Raji (cell line): ENCODE measurements around the gene NUP62.
A peak's percentile ranks its signal among the peaks of the same experiment; 100 is the strongest.

Experiments
- POLR2A ChIP-seq: IDR thresholded peaks from 2 replicates; pipeline ENCODE4 v1.6.1; 2011; ENCODE audit warnings: low read depth, low read length, control low read depth; ENCODE audit not compliant: insufficient read depth

The NUP62 gene

DNA sequence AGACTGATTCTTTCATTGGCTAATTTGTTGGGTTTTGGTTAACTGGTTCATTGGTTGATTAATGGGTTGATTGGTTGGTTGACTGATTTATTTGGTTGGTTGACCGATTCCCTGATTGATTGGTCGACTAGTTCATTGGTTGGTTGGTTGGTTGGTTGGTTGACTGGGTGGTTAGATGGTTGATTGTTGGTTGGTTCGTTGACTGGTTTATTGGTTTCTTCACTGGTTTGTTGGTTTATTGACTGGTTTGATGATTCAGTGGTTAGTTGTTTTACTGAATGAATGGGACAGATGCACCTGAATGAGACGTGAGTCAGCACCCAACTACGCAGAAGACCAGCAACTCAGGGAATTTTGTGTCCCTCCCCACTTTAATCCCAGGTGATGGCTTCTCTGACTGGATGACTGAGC is 2.7 kb upstream of the NUP62 start:
- no peak for TF ChIP-seq POLR2A

DNA sequence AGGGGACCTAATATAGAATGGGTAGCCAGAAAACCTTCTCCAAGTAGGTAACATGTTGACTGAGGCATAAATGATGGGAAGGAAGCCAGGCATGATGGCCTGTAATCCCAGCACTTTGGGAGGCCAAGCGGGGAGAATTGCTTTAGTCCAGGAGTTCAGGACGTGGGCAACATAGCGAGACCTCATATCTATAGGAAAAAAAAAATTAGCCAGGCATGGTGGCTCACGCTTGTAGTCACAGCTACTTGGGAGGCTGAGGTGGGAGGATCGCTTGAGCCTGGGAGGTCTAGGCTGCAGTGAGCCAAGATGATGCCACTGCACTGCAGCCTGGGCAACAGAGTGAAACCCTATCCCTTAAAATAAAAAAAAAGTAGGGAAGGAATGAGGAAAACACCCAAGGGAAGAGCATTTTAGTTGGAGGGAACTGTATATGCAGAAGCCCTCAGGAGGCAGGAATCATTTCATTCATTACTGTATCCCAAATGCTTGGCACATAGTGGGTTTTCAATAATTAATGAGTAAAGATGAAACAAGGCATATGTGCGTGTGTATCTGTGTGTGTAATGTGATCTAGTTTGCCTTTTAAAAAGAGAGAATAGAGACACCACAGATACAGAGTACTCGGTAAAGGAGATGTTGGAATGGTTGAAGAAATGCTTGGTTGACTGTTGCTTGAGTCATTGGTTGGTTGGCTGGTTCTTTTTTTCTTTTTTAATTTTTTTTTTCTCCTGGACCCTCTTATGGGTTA is 2.2 kb upstream of the NUP62 start:
- TF ChIP-seq POLR2A = no peak

DNA sequence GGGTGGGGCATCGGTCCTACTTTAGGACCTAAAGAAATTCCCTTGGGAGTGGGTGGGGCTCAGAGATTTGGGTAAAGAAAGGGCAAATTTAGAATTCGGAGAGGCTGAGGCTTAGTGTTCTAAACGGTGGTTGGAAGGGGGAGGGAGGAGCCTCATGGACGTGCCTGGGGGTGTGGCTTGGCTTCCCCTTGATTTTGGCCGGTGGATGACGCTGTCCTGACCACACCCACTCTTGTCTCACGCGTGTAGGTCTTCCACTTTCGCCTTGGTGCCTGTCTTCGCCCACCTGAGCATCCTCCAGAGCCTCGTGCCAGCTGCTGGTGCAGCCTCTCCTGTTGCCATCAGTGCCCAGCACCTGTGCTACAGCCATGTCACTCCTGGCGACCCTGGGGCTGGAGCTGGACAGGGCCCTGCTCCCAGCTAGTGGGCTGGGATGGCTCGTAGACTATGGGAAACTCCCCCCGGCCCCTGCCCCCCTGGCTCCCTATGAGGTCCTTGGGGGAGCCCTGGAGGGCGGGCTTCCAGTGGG is 1.2 kb upstream of the NUP62 start:
- no peak for TF ChIP-seq POLR2A

DNA sequence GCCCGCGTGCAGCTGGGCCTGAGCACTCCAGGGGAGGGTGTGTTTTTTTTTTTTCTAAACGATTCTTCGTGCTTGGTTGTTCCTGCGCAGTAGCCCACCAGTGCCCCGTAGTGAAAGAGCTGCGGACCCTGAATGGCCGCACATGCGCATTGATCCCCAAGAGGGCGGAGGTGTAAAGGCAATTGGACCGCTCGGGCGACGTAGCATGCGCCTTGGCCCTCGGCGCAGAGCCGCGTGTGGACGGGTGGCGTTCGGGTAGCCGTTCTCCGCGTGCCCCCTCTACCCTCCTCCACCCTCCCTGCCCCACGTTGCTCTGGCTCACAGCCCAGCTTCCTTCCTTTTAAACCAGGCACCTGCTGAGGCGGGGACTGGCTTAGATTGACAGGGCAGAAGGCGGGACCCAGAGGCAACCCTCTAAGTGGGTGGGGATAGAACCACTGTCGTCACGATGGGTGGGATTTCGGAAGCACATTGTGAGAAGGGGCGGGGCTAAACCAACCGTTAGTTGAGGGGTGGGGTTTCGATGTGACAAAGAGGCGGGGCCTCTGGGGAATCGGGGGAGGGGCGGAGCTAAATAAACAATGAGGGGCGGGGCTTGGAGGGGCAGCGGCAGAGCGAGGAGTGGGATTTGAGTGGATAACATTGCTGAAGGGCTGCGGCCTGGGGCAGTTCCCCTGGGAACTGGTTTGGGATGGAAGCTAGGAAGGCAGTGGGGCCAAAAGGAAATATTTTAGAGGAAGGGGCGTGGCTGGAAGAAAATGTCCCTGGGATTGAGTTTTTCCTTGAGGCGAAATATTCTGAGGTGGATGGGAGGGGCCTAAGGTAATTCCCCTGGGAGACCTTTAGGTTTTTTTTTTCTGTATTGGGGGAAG is 543 bp upstream of the NUP62 start:
- peak; percentile 99 for TF ChIP-seq POLR2A

DNA sequence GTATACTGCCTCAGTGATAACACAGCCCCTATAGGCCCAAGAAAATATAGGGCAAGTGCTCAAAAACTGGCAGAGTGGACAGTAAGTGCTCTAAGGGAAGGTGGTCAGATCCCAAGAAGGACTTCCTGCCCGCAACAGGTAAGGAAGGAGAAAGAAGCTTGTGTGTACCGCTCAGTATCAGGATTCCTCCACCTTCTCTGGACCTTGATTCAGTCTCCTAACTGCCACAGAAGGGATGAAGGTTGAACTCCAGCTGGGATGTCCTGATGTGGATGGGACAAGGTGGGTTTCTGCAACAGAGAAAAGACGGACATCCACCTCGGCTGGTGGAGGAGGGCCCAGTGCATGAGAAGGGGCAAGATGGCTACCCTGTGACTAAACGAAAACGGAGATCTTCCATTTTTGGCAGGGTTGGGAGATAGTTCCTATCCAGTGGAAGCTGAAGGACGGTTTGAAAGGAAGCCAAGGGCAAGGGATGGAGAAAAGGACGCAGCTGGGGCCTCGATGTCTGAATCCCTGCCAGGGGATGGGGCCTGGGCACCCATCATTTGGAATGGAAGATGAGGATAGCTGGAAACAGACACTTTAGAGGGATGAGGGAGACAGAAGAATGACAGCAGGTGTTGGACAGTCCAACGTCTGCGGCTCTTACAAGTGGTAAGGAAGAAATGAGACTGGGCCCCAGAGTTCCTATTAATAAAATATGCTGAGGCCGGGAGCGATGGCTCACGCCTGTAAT is 1.6 kb downstream of the NUP62 start:
- TF ChIP-seq POLR2A = no peak

DNA sequence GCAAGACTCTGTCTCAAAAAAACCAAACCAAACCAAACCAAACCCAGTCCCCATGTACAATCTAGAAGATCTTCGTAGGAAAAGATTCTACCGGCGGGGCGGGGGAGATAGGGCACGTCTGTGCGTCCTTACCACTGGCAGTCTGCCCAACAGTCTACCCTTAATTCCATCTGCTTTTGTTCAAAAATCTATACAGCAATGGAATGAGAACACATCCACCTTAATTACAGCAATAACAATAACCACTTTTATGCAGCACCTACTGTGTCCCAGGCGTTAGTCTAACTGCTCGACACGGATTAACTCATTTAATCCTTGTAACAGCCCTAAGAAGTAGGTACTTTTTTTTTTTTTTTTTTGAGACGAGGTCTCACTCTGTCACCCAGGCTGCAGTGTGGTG is 2.8 kb downstream of the NUP62 start:
- no peak for TF ChIP-seq POLR2A

DNA sequence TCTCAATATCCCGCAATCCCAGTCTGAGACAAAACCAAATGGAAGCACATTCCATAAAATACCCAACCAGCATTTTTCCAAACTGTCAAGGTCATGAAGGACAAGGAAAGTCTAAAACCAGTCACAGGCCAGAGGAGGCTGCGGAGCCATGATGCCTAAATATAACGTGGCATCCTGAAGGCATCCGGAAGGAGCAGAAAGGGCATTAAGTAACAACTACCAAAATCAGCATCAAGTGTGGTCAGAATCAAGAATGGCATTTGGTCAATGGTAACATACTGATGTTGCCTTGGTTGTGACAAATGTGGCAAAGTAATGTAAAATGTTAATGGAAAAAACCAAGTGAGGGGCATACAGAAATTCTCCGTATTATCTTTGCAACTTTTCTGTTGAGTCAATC is 3.8 kb downstream of the NUP62 start:
- no peak for TF ChIP-seq POLR2A

DNA sequence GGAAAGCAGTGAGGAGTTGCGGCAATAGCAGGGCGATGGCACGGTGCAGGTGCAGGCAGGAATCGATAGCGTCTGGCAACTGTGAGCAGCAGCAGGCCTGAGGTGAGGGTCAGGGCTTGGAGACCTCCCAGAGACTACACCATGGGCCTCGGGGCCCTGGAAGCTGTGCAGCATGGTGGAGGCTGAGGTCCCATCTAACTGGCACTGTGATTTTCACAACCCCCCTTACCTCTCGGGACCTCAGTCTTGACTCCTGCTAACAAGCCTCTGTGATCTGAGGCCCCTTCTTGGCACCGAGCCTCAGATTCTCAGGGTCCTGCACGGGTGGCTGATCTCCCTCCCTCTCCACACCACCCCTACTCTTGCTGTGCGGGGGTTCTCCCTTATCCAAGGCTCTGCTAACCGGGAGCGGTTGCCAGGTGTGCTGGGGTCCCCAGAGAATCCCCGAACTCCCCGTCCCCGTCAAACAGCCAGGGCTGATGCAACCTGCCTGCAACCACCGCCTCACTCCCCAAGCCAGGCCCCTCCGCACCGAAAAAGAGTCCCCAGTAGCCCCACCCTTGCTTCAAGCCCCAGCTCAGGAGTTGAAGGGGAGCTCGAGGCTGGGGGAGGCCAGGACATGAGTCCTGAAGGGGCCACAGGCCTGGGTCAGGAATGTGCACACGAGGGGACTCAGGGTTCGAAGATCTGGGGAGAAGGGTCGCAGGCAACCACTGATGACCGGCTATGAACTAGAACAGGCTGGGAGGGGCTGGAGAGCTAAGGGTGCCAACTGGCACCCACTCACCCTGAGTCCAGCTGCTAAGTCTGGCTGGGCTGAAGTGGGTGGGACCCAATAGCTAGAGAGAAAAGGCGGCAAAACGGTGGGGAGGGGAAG is 5.1 kb downstream of the NUP62 start:
- no peak for TF ChIP-seq POLR2A

DNA sequence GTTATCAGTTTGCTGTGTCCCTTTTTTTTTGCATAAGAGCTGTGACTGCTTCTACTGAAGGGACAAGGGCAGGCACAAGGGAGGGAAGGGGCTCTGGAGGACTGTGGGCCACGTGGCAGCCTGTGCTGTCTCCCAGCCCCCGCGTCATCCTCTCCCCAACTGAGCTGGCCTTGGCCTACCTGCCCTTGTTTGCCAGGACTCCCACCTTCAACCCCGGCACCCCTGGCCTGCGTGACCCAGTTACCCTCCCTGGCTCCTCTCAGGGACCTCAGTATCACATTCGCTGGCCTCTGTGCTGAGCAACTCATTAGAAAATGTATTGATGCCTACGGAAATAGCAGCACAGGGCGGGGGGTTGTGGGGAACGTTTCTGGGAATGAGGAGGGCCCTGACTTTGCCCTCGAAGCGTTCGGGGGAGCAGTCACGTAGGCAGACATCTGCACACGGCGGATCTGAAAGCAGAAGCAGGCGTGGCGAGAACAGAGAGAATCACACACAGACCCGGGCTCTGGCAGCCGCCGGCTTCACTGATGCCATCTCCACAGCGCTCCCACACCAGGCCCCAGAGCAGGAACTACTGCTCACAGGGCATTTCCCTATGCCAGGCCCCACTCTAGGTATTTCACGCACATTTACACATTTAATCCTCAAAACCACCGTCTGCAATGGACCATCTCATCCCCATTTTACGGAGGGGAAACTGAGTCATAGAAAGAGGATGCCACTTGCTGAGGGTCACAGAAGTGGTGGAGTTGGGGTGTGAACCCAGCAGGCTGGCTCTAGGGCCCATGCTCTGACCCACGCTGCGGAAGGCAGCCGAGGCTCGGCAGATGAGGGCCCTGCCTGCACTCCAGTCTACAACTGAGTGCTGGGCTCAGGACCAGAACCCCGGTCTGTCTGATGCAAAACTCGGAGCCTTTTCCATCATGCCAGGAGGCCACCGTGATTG is 6.0 kb downstream of the NUP62 start:
- TF ChIP-seq POLR2A = no peak

DNA sequence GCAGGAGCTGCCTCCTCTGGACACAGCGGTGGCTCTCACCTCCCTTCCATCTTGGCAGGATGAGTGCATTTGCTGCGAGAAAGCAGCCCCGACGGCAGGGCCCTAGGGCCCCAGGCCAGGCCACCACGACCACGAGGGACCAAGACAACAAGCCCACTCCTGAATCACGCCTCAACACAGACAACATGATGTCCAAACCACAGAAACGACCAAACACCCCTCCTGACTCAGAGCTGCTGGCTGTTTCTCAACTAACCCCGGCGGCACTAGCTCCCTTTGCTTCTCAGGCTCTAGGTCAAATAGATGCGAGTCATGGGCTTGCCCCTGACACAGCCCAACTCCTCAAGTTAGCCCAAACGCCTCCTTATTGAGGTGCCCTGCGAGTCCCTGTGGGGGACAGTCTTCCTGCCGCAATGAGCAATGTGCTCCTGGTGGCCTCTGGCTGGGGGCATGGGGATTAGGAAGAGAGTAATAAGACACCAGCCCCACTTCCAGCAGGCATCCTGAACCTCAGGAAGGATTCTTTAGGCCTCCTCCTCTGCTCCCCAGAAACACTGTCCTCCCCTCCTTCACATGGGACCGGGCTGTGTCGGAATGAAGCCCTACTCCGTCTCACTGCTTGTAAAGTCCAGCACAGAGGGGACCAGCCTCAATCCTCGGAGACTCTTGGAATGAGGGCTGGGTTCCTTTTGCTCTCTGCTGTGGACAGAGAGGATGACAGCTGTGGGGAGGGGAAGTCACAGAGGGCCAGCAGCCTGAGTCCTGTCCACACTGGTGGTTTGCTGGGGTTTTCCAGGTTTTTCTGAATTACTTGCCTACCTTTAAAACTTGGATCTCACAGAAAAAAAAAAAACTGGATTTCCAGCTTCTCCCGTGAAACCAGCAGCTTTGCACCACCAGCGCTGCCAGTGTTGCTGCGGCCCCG is 7.2 kb downstream of the NUP62 start:
- no peak for TF ChIP-seq POLR2A

DNA sequence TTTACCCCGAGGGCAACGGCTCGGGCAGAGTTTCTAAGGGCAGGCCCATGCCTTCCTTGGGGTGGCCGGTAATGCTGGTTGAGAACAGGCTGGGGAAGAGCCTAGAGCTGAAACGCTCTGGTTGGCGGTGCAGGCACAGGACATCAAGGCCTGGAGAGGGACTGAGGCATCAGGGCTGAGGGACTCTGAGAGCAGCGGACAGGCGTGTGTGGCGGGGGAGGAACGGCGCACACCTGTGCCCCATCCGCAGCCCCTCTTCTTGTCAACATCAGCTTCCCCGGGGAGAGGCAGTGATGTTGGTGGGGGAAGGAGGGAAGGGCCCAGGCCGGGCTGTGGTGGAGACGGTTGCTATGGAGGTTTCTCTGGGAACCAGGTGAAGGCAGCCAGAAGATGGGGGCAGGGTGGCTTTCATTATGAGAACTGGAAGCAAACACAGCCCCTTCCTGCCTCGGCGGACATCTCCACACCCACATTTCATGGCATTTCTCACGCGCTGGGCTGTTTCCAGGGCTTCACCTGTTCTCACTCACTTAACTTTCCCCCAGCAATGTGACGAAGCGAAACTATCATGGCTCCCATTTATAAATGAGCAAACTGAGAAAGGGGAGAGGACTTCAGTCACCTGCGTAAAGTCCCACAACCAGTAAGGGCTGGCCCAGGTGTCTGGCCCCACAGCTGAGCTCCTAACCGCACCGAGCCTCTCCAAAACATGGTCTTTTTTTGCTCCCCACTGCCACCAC is 8.5 kb downstream of the NUP62 start:
- TF ChIP-seq POLR2A = no peak

DNA sequence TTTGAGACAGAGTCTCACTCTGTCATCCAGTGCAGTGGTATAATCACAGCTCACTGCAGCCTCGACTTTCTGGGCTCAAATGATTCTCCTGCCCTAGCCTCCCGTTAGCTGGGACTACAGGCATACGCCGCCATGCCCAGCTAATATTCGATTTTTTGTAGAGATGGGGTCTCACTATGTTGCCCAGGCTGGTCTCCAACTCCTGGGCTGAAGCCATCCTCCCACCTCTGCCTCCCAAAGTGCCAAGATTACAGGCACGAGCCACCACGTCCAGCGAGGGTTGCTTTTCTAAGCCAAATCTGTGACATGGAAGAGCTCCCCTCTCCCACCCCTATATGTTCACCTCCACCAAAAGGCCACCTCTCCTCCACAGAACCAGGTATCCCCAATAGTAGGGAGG is 11.2 kb downstream of the NUP62 start:
- no peak for TF ChIP-seq POLR2A
